Heart left ventricle (tissue), 16 donors: ENCODE measurements around the gene ADAM33. TPM values are rescaled to one million over a fixed set of nuclear protein-coding genes. Genes with fewer than 3 reads are reported as not detected.

Experiments used
- ATAC-seq, 4 donors: fragments of 200-7000 bp; cut with Tn5 transposase; one replicate each; pipeline ENCODE4 v1.9.1; 2020 to 2022; ENCODE audit warnings: moderate library complexity in 4 of 4, mild to moderate bottlenecking in 3 of 4, moderate number of reproducible peaks in 1 of 4
- DNase-seq, 5 donors: peaks; one replicate each; pipeline ENCODE4 v3.0.0-alpha.2; 2020
- H3K27ac ChIP-seq, 12 donors: fragments of 200-600 bp; sonication (generic) in 4 of 12; one replicate each; pipeline versions ENCODE4 v1.5.0 to v1.8.0; 2016 to 2022; ENCODE audit warnings: mild to moderate bottlenecking in 2 of 12
- H3K27me3 ChIP-seq, 9 donors: fragments of 200-600 bp; sonication (generic) in 2 of 9; one replicate each; pipeline versions ENCODE4 v1.5.1 to v1.8.0; 2016 to 2022; ENCODE audit warnings: mild to moderate bottlenecking in 3 of 9
- H3K36me3 ChIP-seq, 9 donors: fragments of 200-600 bp; sonication (generic) in 2 of 9; one replicate each; pipeline versions ENCODE4 v1.5.0 to v1.8.0; 2018 to 2022; ENCODE audit warnings: mild to moderate bottlenecking in 2 of 9
- H3K4me1 ChIP-seq, 12 donors: fragments of 200-600 bp; sonication (generic) in 4 of 12; one replicate each; pipeline versions ENCODE4 v1.5.0 to v1.8.0; 2016 to 2022; ENCODE audit warnings: mild to moderate bottlenecking in 3 of 12
- H3K4me3 ChIP-seq, 12 donors: fragments of 200-600 bp; sonication (generic) in 4 of 12; one replicate each; pipeline versions ENCODE4 v1.5.0 to v1.8.0; 2017 to 2022; ENCODE audit warnings: mild to moderate bottlenecking in 9 of 12, moderate library complexity in 4 of 12
- H3K9me3 ChIP-seq, 12 donors: fragments of 200-600 bp; sonication (generic) in 4 of 12; one replicate each; pipeline versions ENCODE4 v1.5.0 to v1.8.0; 2016 to 2022; ENCODE audit warnings: mild to moderate bottlenecking in 1 of 12
- CTCF ChIP-seq, 12 donors: fragments of 200-600 bp; sonication (generic) in 4 of 12; IDR thresholded peaks; one replicate each; pipeline versions ENCODE4 v1.5.0 to v1.8.0; 2018 to 2022; ENCODE audit warnings: antibody characterized with exemption in 12 of 12, mild to moderate bottlenecking in 5 of 12
- POLR2A ChIP-seq, 2 donors: fragments of 450-650 bp; IDR thresholded peaks; one replicate each; pipeline ENCODE4 v1.6.1; 2017; ENCODE audit warnings: antibody characterized with exemption in 2 of 2, mild to moderate bottlenecking in 2 of 2, moderate library complexity in 2 of 2
- WGBS, 4 donors: extraction: QIAGEN DNeasy Blood & Tissue Kit in 2 of 4; methylation state at CpG; one replicate each; pipeline versions ENCODE4 v1.1.5 to v1.1.7; 2013 to 2018; 5-methylcytosine and 5-hydroxymethylcytosine counted together
- intact Hi-C, 10 donors: fragments of 100-400 bp; cut with DNase I; formaldehyde crosslinking; loops; one replicate each; pipeline versions ENCODE4 v1.11.1 to v1.14.2; 2022
- polyA plus RNA-seq, 2 donors: library from polyadenylated mRNA; stranded (reverse); fragments of 200-250 nt; gene quantifications; one replicate each; pipeline ENCODE4 v1.2.3, GENCODE V29; 2013
- total RNA-seq, 9 donors: library from RNA; depleted of rRNA in 2 of 9; stranded (reverse); fragments of >200 nt in 2 of 9; fragmentation: NEBNext Ultra II Directional in 3 of 9; extraction: Animal tissue kit (Norgen Biotek cat#: 25700) in 3 of 9; gene quantifications; one replicate each; pipeline versions ENCODE4 v1.1.0 to v1.2.4, GENCODE V29; 2016 to 2023
- donor health status: ischemic (EF 13 %, LVEDD 7.1; RV severe dilation, severe dysfunction).
- donor health status: healthy with polysubstance abuse.
- donor health status: DM: no; HTN: yes; CAD: no.
- donor health status: DM: no; HTN: no; CAD: no.
- donor health status: ischemic (EF 25% LVEDD 6.9; RV normal size, moderate dysfunction).
- donor health status: ischemic (EF 25% LVEDD 5.7; RV mildly dilated, moderate dysfunction).
- donor health status: healthy.
- donor health status: DM: yes; HTN: yes; CAD: no.
- donor health status: ischemic (EF 35%, LVEDD 5.7; RV mildly dilated, moderate dysfunction).
- donor health status: nonischemic (EF 11% LVEDD 7.7; RV severe dilation, severe dysfunction).
- donor health status: DM: yes; HTN: yes; CAD: no.
- donor health status: PGD.
- donor health status: ischemic (EF 29% LVEDD 5.4; RV normal size, mild dysfunction).
- donor health status: nonischemic (EF 23%, LVEDD 6.1; RV moderate dilation, normal function).

Gene ADAM33
- total and polyA plus RNA-seq, 11 donors: 2.3 to 21.2 (median 3.5) TPM

GRCh38 chr20:3640259-3640658 lies 41.6 kb downstream of the ADAM33 start:
- Histone ChIP-seq H3K4me3 (no peak overlapping the region), H3K4me1 (no peaks in the 10 kb centered on the region), H3K9me3 (peaks cover 0 to 8% (median 0%) of the 10 kb centered on the region in 12 donors), H3K27ac (no peak overlapping the region), H3K36me3 (peaks cover 0 to 74% (median 42%) of the 10 kb centered on the region in 9 donors), H3K27me3 (no peaks in the 10 kb centered on the region)
- 81 to 98% (median 97%) methylated on average over 3 of the region's 3 CpGs for WGBS, 4 donors
- intact Hi-C loops: no loop called here
- TF ChIP-seq POLR2A (IDR thresholded peaks at IDR 0.05) (no peak), CTCF (IDR thresholded peaks at IDR 0.05) (no peak)
- DNase-seq: no peak
- no peak for ATAC-seq

GRCh38 chr20:3635346-3635745 lies 46.5 kb downstream of the ADAM33 start:
- Histone ChIP-seq H3K4me1 (no peaks in the 10 kb centered on the region), H3K4me3 (no peak overlapping the region), H3K36me3 (peaks cover 0 to 45% (median 29%) of the 10 kb centered on the region in 9 donors), H3K27ac (no peak overlapping the region), H3K27me3 (no peaks in the 10 kb centered on the region), H3K9me3 (peaks cover 0 to 3% (median 0%) of the 10 kb centered on the region in 12 donors)
- WGBS, 4 donors: 97 to 100% (median 98%) methylated on average over 1 of the region's 1 CpG
- intact Hi-C loops: no loop called here
- TF ChIP-seq CTCF (IDR thresholded peaks at IDR 0.05): no peak
- no peak for ATAC-seq
- no peak for DNase-seq

DNA sequence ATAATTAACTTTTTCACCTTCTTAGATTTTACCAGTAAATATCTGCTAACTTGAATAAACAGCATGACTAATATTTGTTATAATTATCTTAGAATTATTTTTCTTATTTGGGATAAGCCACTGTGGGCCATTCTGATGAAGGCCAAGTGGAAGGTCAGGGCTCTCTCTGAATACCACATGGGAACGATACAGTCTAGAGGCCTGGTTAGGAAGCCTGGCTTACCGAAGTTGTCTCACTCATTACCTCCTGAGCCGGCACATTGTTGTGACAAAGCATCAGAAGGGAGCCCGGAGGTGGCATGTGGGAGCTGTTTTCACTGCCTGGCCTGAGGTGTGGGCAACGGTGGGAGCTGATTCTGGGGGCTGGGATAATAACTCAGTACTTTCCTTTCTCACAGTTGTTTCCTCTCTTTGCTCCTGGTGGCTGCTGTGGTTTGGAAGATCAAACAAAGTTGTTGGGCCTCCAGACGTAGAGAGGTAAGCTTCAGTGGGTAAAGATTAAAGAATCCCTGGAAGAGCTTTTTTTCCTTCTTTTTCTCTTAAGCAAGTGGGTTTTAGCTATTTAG lies 47.8 kb downstream of the ADAM33 start:
- TF ChIP-seq POLR2A (IDR thresholded peaks at IDR 0.05) (no peak), CTCF (IDR thresholded peaks at IDR 0.05) (no peak)
- Histone ChIP-seq H3K36me3 (peaks cover 0 to 44% (median 30%) of the 10 kb centered on the region in 9 donors), H3K27ac (no peak overlapping the region), H3K27me3 (no peaks in the 10 kb centered on the region), H3K4me1 (no peaks in the 10 kb centered on the region), H3K9me3 (no peaks in the 10 kb centered on the region), H3K4me3 (no peak overlapping the region)
- intact Hi-C loops: no loop called here
- DNase-seq (no peak), ATAC-seq (no peak)
- 74 to 88% (median 80%) methylated on average over 6 of the region's 6 CpGs for WGBS, 4 donors

- Histone ChIP-seq H3K36me3 (peaks cover 0 to 43% (median 36%) of the 10 kb centered on the region in 9 donors), H3K27ac (no peak overlapping the region), H3K4me1 (no peaks in the 10 kb centered on the region), H3K4me3 (no peak overlapping the region), H3K9me3 (no peaks in the 10 kb centered on the region), H3K27me3 (no peaks in the 10 kb centered on the region)
- TF ChIP-seq CTCF (IDR thresholded peaks at IDR 0.05) (no peak), POLR2A (IDR thresholded peaks at IDR 0.05) (no peak)
- ATAC-seq (no peak), DNase-seq (no peak)
- intact Hi-C loops: no loop called here
- WGBS, 4 donors: 79 to 93% (median 90%) methylated on average over 7 of the region's 7 CpGs
These were observed 49.4 kb downstream of the ADAM33 start for GRCh38 chr20:3632311-3633004.
